HepG2 (cell line): ENCODE data around the gene KRTAP3-2. TPM values are rescaled to one million over a fixed set of nuclear protein-coding genes. Genes with fewer than 3 reads are reported as not detected.

ENCODE experiments used
- FOXM1 ChIP-seq: sonication (generic); formaldehyde crosslinking; IDR thresholded peaks from 2 replicates; pipeline ENCODE4 v1.5.0; 2020; ENCODE audit warnings: missing genetic modification reagents
- GATA4 ChIP-seq: sonication (generic); IDR thresholded peaks from 2 replicates; pipeline ENCODE4 v1.6.1; 2016; ENCODE audit warnings: antibody characterized with exemption, low read depth, borderline replicate concordance
- HNF4A ChIP-seq: sonication (generic); formaldehyde crosslinking; IDR thresholded peaks from 2 replicates; pipeline ENCODE4 v1.4.0; 2020; ENCODE audit warnings: missing genetic modification reagents
- KLF9 ChIP-seq: IDR thresholded peaks from 2 replicates; pipeline ENCODE4 v1.6.1; 2016; ENCODE audit warnings: low read depth
- MBNL3 ChIP-seq: fragments of 250-450 bp; sonication (Bioruptor Pico); conservative IDR thresholded peaks from 2 replicates; pipeline ENCODE4 v1.8.0; 2022; ENCODE audit warnings: mild to moderate bottlenecking, inconsistent platforms
- NFE2L2 ChIP-seq: fragments of 150-350 bp; IDR thresholded peaks from 2 replicates; pipeline ENCODE4 v1.6.1; 2014; ENCODE audit warnings: low read length
- NR2F6 ChIP-seq, 2 experiments: IDR thresholded peaks; 2 replicates each; pipeline ENCODE4 v1.6.1; 2016; ENCODE audit warnings: antibody characterized with exemption in 1 of 2, mild to moderate bottlenecking in 1 of 2
- PHF5A ChIP-seq: IDR thresholded peaks from one replicate; pipeline ENCODE4 v1.6.1; 2018; ENCODE audit warnings: low read depth, missing genetic modification reagents; ENCODE audit not compliant: unreplicated experiment
- RFX3 ChIP-seq: IDR thresholded peaks from 2 replicates; pipeline ENCODE4 v1.6.1; 2016; ENCODE audit warnings: missing biosample characterization, missing genetic modification reagents
- YY1 ChIP-seq: IDR thresholded peaks from 2 replicates; pipeline ENCODE4 v1.6.1; 2011; ENCODE audit warnings: low read length, low read depth, moderate library complexity, mild to moderate bottlenecking; ENCODE audit not compliant: insufficient read depth, insufficient replicate concordance
- ZFP36 ChIP-seq: fragments of 150-350 bp; IDR thresholded peaks from 2 replicates; pipeline ENCODE4 v1.6.1; 2018; ENCODE audit warnings: borderline replicate concordance, low read length, low read depth; ENCODE audit not compliant: partially characterized antibody
- ZNF20 ChIP-seq: sonication (generic); formaldehyde crosslinking; IDR thresholded peaks from 2 replicates; pipeline ENCODE4 v1.4.0; 2020; ENCODE audit warnings: mild to moderate bottlenecking, moderate library complexity, missing genetic modification reagents
- ZNF256 ChIP-seq: sonication (generic); formaldehyde crosslinking; conservative IDR thresholded peaks from 2 replicates; pipeline ENCODE4 v1.4.0; 2020; ENCODE audit warnings: missing genetic modification reagents
- ZNF274 ChIP-seq: sonication (generic); formaldehyde crosslinking; IDR thresholded peaks from 2 replicates; pipeline ENCODE4 v1.5.1; 2020; ENCODE audit warnings: mild to moderate bottlenecking, missing genetic modification reagents
- ZNF317 ChIP-seq: sonication (generic); formaldehyde crosslinking; IDR thresholded peaks from 2 replicates; pipeline ENCODE4 v1.5.0; 2020; ENCODE audit warnings: mild to moderate bottlenecking, missing genetic modification reagents
- polyA plus RNA-seq, 8 experiments: library from polyadenylated mRNA; depleted of rRNA in 3 of 8; stranded (reverse) in 7 of 8; unstranded in 1 of 8; fragments of >200 nt; fragmentation: Illumina TruSeq in 4 of 8; extraction: Trizol in 4 of 8; gene quantifications; 2 replicates each; pipeline versions ENCODE4 v1.2.1 to v1.2.3, GENCODE V29; 2011 to 2016; ENCODE audit warnings: low read depth in 4 of 8, missing spikeins in 1 of 8, mixed read lengths in 1 of 8; ENCODE audit not compliant: insufficient read depth in 1 of 8
- total RNA-seq, 5 experiments: library from RNA; depleted of rRNA; stranded (reverse); fragments of >200 nt; fragmentation: Illumina TruSeq; extraction: Trizol; gene quantifications; 2 replicates each; pipeline ENCODE4 v1.2.3, GENCODE V29; 2016; ENCODE audit warnings: low read depth in 1 of 5
- TF ChIP-seq, protein P1 (sequence below), 2 experiments: sonication (generic) in 1 of 2; formaldehyde crosslinking in 1 of 2; IDR thresholded peaks; 2 replicates each; pipeline versions ENCODE4 v1.6.1 to v1.9.0; 2014 to 2022; ENCODE audit warnings: antibody characterized with exemption in 1 of 2, borderline replicate concordance in 1 of 2, inconsistent platforms in 1 of 2, low read depth in 1 of 2, missing genetic modification reagents in 1 of 2
- TF ChIP-seq, protein P2 (sequence below): sonication (generic); formaldehyde crosslinking; IDR thresholded peaks from 2 replicates; pipeline ENCODE4 v1.4.0; 2020; ENCODE audit warnings: missing genetic modification reagents
- TF ChIP-seq, protein P3 (sequence below): sonication (generic); formaldehyde crosslinking; IDR thresholded peaks from 2 replicates; pipeline ENCODE4 v1.4.0; 2020; ENCODE audit warnings: missing genetic modification reagents, mild to moderate bottlenecking, borderline replicate concordance

The KRTAP3-2 gene
- total and polyA plus RNA-seq, 2 of the 13 experiments (the other 11 are each of a cell fraction or from before 2014, with no cell fraction given), result not detected

DNA sequence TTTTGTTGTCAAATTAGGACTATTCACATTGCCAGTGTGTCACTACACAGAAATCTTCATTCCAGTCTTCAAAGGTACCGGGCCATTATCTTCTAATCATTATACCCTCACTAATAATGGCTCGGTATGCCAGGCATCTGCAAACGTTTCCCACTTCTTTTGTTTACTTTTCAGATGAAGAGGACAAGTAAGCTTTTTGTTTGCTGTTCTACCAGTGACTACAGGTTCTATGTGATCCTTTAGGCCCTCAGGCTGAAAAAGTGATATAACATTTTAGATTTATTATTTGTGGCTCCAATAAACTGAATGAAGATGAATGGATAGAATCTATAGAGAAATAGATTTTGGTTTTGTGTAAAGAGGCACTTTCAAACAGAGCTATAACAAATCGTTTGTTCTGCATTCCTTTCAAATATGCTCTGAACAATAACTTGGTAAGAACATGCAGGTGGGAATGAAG, 9.6 kb upstream of the KRTAP3-2 start (continued):
- peak; percentile 2; the same call in 1 of the 2 replicates for TF ChIP-seq NFE2L2
- TF ChIP-seq, protein P1, sequence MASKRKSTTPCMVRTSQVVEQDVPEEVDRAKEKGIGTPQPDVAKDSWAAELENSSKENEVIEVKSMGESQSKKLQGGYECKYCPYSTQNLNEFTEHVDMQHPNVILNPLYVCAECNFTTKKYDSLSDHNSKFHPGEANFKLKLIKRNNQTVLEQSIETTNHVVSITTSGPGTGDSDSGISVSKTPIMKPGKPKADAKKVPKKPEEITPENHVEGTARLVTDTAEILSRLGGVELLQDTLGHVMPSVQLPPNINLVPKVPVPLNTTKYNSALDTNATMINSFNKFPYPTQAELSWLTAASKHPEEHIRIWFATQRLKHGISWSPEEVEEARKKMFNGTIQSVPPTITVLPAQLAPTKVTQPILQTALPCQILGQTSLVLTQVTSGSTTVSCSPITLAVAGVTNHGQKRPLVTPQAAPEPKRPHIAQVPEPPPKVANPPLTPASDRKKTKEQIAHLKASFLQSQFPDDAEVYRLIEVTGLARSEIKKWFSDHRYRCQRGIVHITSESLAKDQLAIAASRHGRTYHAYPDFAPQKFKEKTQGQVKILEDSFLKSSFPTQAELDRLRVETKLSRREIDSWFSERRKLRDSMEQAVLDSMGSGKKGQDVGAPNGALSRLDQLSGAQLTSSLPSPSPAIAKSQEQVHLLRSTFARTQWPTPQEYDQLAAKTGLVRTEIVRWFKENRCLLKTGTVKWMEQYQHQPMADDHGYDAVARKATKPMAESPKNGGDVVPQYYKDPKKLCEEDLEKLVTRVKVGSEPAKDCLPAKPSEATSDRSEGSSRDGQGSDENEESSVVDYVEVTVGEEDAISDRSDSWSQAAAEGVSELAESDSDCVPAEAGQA (IDR thresholded peaks at IDR 0.05; ENCODE audit: low read depth), result no peak
- TF ChIP-seq, protein P1 (CRISPR knock-in tag; IDR thresholded peaks at IDR 0.05; ENCODE audit: borderline replicate concordance), result no peak
- no peak for TF ChIP-seq YY1
- no peak for TF ChIP-seq FOXM1
- TF ChIP-seq RFX3, result no peak
- no peak for TF ChIP-seq PHF5A (CRISPR knock-in tag)
- no peak for TF ChIP-seq ZFP36
- TF ChIP-seq, protein P2, sequence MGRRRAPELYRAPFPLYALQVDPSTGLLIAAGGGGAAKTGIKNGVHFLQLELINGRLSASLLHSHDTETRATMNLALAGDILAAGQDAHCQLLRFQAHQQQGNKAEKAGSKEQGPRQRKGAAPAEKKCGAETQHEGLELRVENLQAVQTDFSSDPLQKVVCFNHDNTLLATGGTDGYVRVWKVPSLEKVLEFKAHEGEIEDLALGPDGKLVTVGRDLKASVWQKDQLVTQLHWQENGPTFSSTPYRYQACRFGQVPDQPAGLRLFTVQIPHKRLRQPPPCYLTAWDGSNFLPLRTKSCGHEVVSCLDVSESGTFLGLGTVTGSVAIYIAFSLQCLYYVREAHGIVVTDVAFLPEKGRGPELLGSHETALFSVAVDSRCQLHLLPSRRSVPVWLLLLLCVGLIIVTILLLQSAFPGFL (CRISPR knock-in tag), result no peak
- TF ChIP-seq GATA4, result peak; percentile 93
- TF ChIP-seq ZNF256 (CRISPR knock-in tag), result no peak
- TF ChIP-seq, protein P3, sequence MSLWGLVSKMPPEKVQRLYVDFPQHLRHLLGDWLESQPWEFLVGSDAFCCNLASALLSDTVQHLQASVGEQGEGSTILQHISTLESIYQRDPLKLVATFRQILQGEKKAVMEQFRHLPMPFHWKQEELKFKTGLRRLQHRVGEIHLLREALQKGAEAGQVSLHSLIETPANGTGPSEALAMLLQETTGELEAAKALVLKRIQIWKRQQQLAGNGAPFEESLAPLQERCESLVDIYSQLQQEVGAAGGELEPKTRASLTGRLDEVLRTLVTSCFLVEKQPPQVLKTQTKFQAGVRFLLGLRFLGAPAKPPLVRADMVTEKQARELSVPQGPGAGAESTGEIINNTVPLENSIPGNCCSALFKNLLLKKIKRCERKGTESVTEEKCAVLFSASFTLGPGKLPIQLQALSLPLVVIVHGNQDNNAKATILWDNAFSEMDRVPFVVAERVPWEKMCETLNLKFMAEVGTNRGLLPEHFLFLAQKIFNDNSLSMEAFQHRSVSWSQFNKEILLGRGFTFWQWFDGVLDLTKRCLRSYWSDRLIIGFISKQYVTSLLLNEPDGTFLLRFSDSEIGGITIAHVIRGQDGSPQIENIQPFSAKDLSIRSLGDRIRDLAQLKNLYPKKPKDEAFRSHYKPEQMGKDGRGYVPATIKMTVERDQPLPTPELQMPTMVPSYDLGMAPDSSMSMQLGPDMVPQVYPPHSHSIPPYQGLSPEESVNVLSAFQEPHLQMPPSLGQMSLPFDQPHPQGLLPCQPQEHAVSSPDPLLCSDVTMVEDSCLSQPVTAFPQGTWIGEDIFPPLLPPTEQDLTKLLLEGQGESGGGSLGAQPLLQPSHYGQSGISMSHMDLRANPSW (CRISPR knock-in tag), result no peak; the same call in 1 of the 2 replicates
- no peak for TF ChIP-seq MBNL3 (CRISPR knock-in tag)
- peak; percentile 77 for TF ChIP-seq NR2F6 (IDR thresholded peaks at IDR 0.05)
- TF ChIP-seq NR2F6 (CRISPR knock-in tag; IDR thresholded peaks at IDR 0.05), result peak; percentile 58
- 0 out of 2 replicates have a peak, but pooled peaks have one; percentile 25 for TF ChIP-seq ZNF317
- TF ChIP-seq HNF4A (CRISPR knock-in tag), result peak; percentile 44
- no peak for TF ChIP-seq KLF9 (CRISPR knock-in tag)
- TF ChIP-seq ZNF274 (CRISPR knock-in tag), result no peak
- TF ChIP-seq ZNF20 (CRISPR knock-in tag), result no peak
